AML-193 (cell line): ENCODE data around the gene RYR3.

ENCODE experiments used
- DNase-seq, 2 experiments: peaks; one replicate each; lab custom pipeline; 2025; lab: John Stamatoyannopoulos, UW

RYR3 gene

DNA sequence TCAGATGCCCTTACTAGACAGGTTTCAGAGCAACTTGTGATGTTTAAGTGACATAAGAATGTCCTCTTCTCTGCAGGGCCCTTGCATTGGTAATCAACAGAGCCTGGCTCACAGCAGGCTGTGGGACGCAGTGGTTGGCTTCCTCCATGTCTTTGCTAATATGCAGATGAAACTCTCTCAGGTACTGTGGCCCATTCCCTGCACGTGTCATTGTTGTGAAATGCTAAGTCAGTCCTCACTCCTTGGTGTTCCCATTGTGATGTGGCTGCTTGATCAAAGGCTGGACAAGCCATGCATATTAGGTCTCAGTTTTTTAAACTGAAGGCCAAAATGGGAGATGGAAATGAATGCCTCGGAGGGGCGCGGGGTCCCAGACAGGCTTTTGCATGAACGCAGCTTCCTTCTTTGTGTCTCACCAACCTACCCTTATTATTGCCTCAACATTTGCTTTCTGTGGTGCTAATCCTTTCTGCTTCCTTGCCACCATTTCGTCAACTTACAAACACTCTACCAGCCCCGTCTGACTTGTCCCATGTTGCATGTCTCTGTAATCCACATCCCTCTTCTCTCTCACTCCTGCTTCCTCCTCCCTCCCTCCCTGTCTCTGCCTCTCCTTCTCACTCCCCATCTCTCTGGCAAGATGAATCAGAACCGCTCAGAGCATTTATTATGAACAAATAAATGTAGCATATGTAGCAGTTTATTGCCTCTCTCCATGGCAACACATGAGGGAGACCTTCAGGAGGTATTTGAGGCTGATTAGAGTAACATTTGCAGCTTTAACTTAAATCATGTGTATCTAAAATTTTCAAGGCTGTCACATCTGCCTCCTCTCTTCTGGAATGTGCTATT lies 524.4 kb downstream of the RYR3 start:
- no peak for DNase-seq

DNA sequence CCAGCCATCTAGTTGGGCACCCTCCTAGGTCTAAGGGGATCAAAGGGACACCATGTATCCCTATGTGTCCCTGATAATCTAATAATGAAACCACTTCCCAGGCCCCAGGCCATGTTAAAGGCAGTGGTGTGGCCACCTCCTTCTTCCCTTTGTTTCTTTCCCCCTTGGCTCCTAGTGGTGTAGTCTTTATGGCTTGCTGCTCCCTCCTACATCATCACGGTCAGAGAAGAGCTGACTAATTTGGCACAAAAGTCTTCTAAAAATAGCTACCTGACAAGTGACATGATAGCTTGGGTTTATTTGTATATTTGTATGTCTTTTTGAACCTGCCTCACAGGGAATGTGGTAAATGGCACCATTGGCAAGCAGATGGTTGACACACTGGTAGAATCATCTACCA lies 526.5 kb downstream of the RYR3 start:
- no peak for DNase-seq

GRCh38 chr15:33839540-33839939 lies 528.8 kb downstream of the RYR3 start:
- DNase-seq: no peak

GRCh38 chr15:33840615-33841014 lies 529.8 kb downstream of the RYR3 start:
- no peak for DNase-seq

- no peak for DNase-seq
Observed at GRCh38 chr15:33844186-33844585, 533.4 kb downstream of the RYR3 start.

DNA sequence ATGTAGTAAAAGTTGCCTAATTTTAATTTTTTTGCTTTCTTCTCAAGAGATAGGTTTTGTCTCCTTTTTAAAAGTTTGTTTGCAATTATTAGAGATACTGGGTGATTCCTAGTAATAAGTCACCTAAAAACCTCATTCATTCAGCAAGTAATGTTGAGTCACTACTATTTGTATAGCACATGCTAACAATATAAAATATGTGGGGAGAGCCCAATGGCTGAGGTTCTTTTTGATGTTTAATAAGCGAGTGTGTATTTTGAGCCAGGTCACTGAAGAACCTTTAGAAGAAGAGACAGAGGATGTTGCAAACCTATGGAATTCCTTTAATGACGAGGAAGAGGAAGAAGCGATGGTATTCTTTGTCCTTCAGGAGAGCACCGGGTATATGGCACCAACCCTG lies 533.8 kb downstream of the RYR3 start:
- no peak for DNase-seq

DNA sequence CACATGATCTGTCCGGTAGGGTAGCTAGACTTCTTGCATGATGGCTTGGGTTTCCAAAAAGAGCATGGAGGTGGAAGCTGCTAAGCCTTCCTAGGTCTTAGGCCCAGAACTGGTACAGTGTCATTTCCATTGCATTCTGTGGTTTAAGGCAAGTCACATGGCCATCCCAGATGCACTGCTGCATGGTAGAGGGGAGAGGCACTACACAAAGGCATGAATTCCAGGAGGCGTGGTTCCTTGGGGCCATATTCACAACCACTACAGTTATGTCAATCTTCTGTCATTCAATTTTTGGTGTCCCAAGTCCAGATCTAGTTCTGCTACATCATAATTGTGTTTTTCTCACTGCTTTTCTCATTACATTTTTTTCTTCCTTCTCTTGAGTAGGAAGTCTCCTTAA lies 535.4 kb downstream of the RYR3 start:
- DNase-seq: no peak

GRCh38 chr15:33846862-33847261 lies 536.1 kb downstream of the RYR3 start:
- DNase-seq: no peak

GRCh38 chr15:33848011-33848410 lies 537.2 kb downstream of the RYR3 start:
- DNase-seq: no peak

DNA sequence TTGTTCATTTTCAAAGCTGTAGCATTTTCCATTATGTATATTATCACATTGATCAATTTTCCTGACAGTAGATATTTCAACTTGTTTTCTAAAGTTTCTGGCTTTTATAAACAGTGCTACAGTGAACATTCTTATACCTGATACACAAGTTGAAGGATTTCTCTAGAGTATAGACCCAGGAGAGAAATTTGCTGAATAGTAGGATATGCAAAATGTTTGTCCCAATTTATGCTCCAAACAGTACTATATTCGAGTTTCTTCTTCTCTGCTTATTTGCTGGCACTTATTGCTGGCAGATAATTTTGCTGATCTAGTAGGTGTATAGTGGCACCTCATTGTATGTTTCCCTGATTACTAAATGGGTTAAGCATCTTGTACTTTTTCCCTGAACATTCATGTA lies 540.3 kb downstream of the RYR3 start:
- DNase-seq: no peak

DNA sequence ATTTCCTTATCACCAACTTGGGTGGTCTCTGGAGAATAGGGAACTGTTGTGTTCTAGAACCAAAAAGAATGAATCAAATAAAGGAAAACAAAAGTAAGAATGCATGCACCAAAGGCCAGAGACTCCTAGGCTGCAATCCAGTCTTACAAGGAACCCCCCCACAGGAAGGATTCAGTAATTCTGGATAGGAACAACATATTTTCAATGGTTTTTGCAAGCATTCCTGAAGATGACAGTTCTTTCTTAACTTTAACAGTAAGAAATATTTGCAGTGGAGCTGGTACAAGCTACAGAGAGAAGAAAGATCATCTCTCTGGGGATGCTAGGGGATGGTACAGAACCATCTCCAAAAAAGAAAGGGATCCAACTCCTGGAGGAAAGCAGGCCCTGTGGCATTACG lies 541.3 kb downstream of the RYR3 start:
- DNase-seq: no peak

GRCh38 chr15:33852570-33852969 lies 541.8 kb downstream of the RYR3 start:
- DNase-seq: no peak

DNA sequence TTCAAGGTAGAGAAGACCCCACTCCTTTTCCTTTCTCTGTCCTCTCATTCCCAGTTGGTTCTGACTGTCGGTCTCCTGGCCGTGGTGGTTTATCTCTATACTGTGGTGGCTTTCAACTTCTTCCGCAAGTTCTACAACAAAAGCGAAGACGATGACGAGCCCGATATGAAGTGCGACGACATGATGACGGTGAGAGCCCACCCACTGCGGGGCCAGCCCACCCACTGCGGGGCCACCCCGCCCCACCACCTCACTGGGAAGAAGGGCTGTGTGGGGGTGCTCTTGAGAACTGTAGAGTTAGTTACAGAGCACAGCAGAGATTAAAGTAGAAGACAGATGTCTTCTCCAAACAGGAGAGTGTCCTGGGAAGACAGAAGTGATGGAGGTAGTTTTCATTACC lies 547.0 kb downstream of the RYR3 start:
- DNase-seq: no peak

- no peak for DNase-seq
Observed at GRCh38 chr15:33858836-33859235, 548.1 kb downstream of the RYR3 start.

DNA sequence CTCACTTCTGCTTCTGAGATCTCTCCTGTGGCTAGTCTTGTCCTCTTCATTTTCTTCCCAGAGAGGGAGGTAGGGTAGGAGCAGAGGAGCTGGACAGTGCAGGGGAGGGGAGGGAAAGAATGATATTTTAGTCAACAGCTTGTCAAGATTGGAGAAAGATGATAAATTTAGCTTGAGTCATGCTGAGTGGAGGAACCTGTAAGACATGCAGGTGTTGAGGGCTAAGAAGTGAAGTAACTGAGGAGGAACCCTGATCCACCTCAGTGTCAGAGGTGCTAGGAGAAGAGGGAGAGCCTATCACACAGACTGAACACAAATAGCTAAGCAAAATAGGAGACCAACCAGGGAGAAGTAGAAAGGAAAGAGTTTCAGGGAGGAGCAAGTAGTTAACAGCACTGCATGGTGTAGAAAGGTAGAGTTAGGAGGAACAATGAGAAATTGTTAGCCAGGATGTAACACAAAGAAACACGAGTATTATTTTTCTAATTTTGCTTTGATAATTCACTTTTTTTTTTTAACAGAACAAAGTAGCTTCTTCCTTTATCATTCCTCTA lies 549.3 kb downstream of the RYR3 start:
- no peak for DNase-seq

- no peak for DNase-seq
Observed at GRCh38 chr15:33860754-33861153, 550.0 kb downstream of the RYR3 start.

GRCh38 chr15:33864360-33865075 lies 553.8 kb downstream of the RYR3 start:
- no peak for DNase-seq

DNA sequence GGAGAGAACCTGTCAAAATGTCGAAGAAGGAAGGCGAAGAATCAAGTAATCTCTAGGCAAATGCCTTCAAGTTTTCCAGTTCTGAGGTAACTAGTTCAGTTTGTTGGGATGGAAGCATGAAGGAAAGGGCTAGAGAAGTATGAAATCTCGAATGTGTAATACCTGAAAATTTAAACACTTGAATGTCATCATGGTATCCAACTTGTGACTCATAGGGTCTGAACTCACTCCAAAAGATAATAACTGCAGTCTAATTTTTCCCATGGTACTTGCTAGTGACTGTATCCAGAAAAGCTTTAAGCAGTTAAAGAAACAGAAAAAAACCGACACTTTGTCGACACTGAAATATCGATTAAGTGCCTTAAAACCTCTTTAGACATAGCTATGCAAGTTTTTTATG lies 554.6 kb downstream of the RYR3 start:
- DNase-seq: no peak

DNA sequence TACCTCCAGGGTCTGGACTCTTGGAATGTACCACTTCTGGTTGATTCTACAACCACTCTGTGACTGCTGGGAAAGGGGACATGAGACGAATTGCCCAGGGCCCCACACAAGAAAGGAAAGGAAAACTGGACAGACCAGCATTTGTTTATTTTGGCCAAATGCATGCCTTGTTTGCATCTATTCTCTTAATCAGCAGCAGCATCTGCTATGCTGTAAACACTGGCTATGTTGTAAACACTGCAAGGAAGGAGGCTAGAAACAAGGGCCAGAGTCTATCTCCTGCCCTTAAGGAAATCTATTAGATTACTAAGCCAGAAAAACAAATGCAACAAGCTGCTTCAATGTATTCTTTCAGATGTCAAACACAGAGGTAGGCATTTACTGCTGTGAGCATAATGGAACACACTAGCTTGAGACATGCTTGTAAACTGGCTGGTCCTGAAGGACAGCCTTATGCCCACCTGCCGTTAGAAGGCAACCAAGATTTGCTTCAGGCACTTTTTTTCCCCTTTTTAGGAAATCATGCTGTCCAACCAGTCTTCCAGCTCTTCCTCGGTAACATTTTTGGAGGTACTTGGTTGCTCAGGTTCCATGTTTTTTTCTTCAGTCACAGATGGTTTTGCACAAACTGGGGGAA lies 555.5 kb downstream of the RYR3 start:
- DNase-seq: no peak

DNA sequence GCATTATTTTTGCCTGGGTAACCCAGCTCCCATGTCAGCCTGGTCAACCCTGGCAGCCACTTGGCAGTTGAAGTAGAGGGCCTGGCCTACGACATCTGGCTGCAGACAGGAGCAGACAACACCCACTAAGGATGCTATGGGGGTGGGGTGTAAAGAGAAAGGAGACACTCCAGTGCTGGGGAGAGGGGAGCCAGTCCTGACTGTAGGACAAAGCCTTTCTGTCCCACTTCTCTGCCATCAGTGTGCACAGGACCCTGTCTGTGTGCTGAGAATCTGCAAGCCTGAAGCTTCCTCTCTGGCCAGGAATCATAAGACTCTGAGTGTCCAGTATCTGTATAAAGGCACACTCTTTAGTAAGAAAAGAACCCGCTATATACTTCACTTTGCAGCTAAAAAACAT lies 561.2 kb downstream of the RYR3 start:
- no peak for DNase-seq

GRCh38 chr15:33872416-33873106 lies 561.8 kb downstream of the RYR3 start:
- no peak for DNase-seq

GRCh38 chr15:33874156-33874555 lies 563.4 kb downstream of the RYR3 start:
- DNase-seq: no peak
